Stimulated activated CD8-positive, alpha-beta memory T cell treated with anti-CD3 and anti-CD28 coated beads, Interleukin-12 subunit alpha, Interleukin-12 subunit beta, amount 100 ng/mL, for 24 hours (primary cell): ENCODE results near the gene DNAH10.

Experiments used
- DNase-seq: peaks from one replicate; pipeline ENCODE4 v3.0.0-alpha.2; 2020; ENCODE audit errors: extremely low read depth

Gene DNAH10

GRCh38 chr12:123882161-123882705, 120.1 kb downstream of the DNAH10 start:
- no peak for DNase-seq

- DNase-seq = no peak
Observed at GRCh38 chr12:123886258-123886657, 124.2 kb downstream of the DNAH10 start.

- no peak for DNase-seq
Observed at GRCh38 chr12:123886931-123887582, 125.0 kb downstream of the DNAH10 start.

GRCh38 chr12:123888989-123889388, 126.9 kb downstream of the DNAH10 start:
- DNase-seq = no peak

GRCh38 chr12:123889848-123890535, 127.9 kb downstream of the DNAH10 start:
- no peak for DNase-seq

GRCh38 chr12:123890536-123890902, 128.4 kb downstream of the DNAH10 start:
- DNase-seq = no peak

- DNase-seq = no peak
Observed at GRCh38 chr12:123891011-123891410, 128.9 kb downstream of the DNAH10 start.

GRCh38 chr12:123891516-123892179, 129.5 kb downstream of the DNAH10 start:
- DNase-seq = no peak

GRCh38 chr12:123892180-123892559, 130.1 kb downstream of the DNAH10 start:
- no peak for DNase-seq

- DNase-seq = no peak
Observed at GRCh38 chr12:123892853-123893252, 130.8 kb downstream of the DNAH10 start.

- DNase-seq = no peak
Observed at GRCh38 chr12:123893276-123893675, 131.2 kb downstream of the DNAH10 start.

GRCh38 chr12:123894823-123895345, 132.8 kb downstream of the DNAH10 start:
- DNase-seq = no peak

GRCh38 chr12:123895451-123895850, 133.3 kb downstream of the DNAH10 start:
- no peak for DNase-seq

- no peak for DNase-seq
Observed at GRCh38 chr12:123896767-123897166, 134.7 kb downstream of the DNAH10 start.

GRCh38 chr12:123897221-123897620, 135.1 kb downstream of the DNAH10 start:
- no peak for DNase-seq

- no peak for DNase-seq
Observed at GRCh38 chr12:123898673-123899072, 136.6 kb downstream of the DNAH10 start.

- no peak for DNase-seq
Observed at GRCh38 chr12:123899368-123899767, 137.3 kb downstream of the DNAH10 start.

- DNase-seq = no peak
Observed at GRCh38 chr12:123900871-123901376, 138.8 kb downstream of the DNAH10 start.

GRCh38 chr12:123902821-123903220, 140.7 kb downstream of the DNAH10 start:
- no peak for DNase-seq

- DNase-seq = no peak
Observed at GRCh38 chr12:123903301-123904065, 141.4 kb downstream of the DNAH10 start.

GRCh38 chr12:123905319-123905925, 143.3 kb downstream of the DNAH10 start:
- peak; percentile 25 for DNase-seq
